ENCODE measurements around the gene VENTX. TPM values are rescaled to one million over a fixed set of nuclear protein-coding genes. Genes with fewer than 3 reads are reported as not detected.

The VENTX gene
- total and polyA plus RNA-seq, 2 donors (not counting 3 experiments of a cell fraction or from before 2014, with no cell fraction given) = not detected

GRCh38 chr10:133266056-133266795, 28.6 kb downstream of the VENTX start:
- H3K27me3 ChIP-seq (ENCODE audit: control insufficient read depth in 2 of 2, insufficient read depth in 2 of 2, low read length in 2 of 2) = peaks cover 0 to 4% of the 10 kb centered on the region in 2 experiments
- H3K4me1 ChIP-seq (ENCODE audit: control insufficient read depth, extremely low read depth, insufficient read depth, low read length) = peaks cover 3% of the 10 kb centered on the region
- dilution Hi-C loops (cut with MboI; ENCODE audit: extremely low pct_ligation_motif_present, low sequenced_read_pairs) (no loop called here), intact Hi-C loops (cut with micrococcal nuclease) (no loop called here)
- H2AFZ ChIP-seq (ENCODE audit: low read depth, low read length) = no peak overlapping the region
- no peaks in the 10 kb centered on the region for H3K36me3 ChIP-seq (ENCODE audit: control insufficient read depth in 2 of 2, extremely low read depth in 1 of 2, insufficient read depth in 2 of 2, low read length in 2 of 2)
- no peaks in the 10 kb centered on the region for H4K20me1 ChIP-seq (replicated peaks; ENCODE audit: control insufficient read depth, extremely low read depth, insufficient read depth, low read length)
- no peaks in the 10 kb centered on the region for H3K9me3 ChIP-seq (replicated peaks; ENCODE audit: control insufficient read depth, insufficient read depth, low read length)
- no peak overlapping the region for H3K9ac ChIP-seq (replicated peaks; ENCODE audit: extremely low read depth, insufficient read depth, low read length)
- POLR2A ChIA-PET = no interaction called here
- H3K4me3 ChIP-seq (replicated peaks in 1 of 3; ENCODE audit: insufficient read depth in 1 of 3, low read depth in 1 of 3, low read length in 3 of 3) = no peak overlapping the region
- CTCF ChIA-PET = interaction anchor here (1.3 to 1.6 kb wide), 2 partner anchors 9 to 42 kb away, joined by 5 to 6 read pairs; no protein-coding TSS in a partner anchor
- no peaks in the 10 kb centered on the region for H3K79me2 ChIP-seq (ENCODE audit: control insufficient read depth, insufficient read depth, low read length)
- H3K4me2 ChIP-seq (ENCODE audit: insufficient read depth, low read length) = no peak overlapping the region
- no peak for TF ChIP-seq FOS (IDR thresholded peaks at IDR 0.05; ENCODE audit: borderline replicate concordance, insufficient read depth, low read length)
- DNase-seq (ENCODE audit: low read depth, low spot score) (no peak), FAIRE-seq (no peak)
- no peak overlapping the region for H3K27ac ChIP-seq (ENCODE audit: insufficient read depth, low read depth, low read length)
- no TSS peak for BruUV-seq (replicated peaks)
- no peaks in the 10 kb centered on the region for H3K9me1 ChIP-seq (replicated peaks; ENCODE audit: control insufficient read depth, extremely low read depth, insufficient read depth, low read length)

GRCh38 chr10:133267293-133267692, 29.6 kb downstream of the VENTX start:
- H3K79me2 ChIP-seq (ENCODE audit: control insufficient read depth, insufficient read depth, low read length) = no peaks in the 10 kb centered on the region
- no peak overlapping the region for H3K9ac ChIP-seq (replicated peaks; ENCODE audit: extremely low read depth, insufficient read depth, low read length)
- no peaks in the 10 kb centered on the region for H3K4me1 ChIP-seq (ENCODE audit: control insufficient read depth, extremely low read depth, insufficient read depth, low read length)
- H3K27ac ChIP-seq (ENCODE audit: insufficient read depth, low read depth, low read length) = no peak overlapping the region
- no peak overlapping the region for H2AFZ ChIP-seq (ENCODE audit: low read depth, low read length)
- CTCF ChIA-PET = interaction anchor here (1.0 to 1.6 kb wide), 2 partner anchors 10 to 41 kb away, joined by 4 to 5 read pairs; no protein-coding TSS in a partner anchor
- H3K9me3 ChIP-seq (replicated peaks; ENCODE audit: control insufficient read depth, insufficient read depth, low read length) = no peaks in the 10 kb centered on the region
- DNase-seq (ENCODE audit: low read depth, low spot score) (no peak), FAIRE-seq (no peak)
- intact Hi-C loops (cut with micrococcal nuclease) = no loop called here
- peaks cover 0 to 4% of the 10 kb centered on the region in 2 experiments for H3K27me3 ChIP-seq (ENCODE audit: control insufficient read depth in 2 of 2, insufficient read depth in 2 of 2, low read length in 2 of 2)
- no TSS peak for BruUV-seq (replicated peaks)
- no peaks in the 10 kb centered on the region for H3K9me1 ChIP-seq (replicated peaks; ENCODE audit: control insufficient read depth, extremely low read depth, insufficient read depth, low read length)
- TF ChIP-seq POLR2A (IDR thresholded peaks at IDR 0.05; ENCODE audit: low read depth, low read length) (no peak), MAX (IDR thresholded peaks at IDR 0.05; ENCODE audit: insufficient read depth, insufficient read length) (no peak), POLR2AphosphoS5 (IDR thresholded peaks at IDR 0.05; ENCODE audit: insufficient read depth, low read depth, low read length) (no peak), EZH2 (IDR thresholded peaks at IDR 0.05; ENCODE audit: borderline replicate concordance, low read depth, low read length, severe bottlenecking) (no peak), GATA2 (IDR thresholded peaks at IDR 0.05; ENCODE audit: insufficient read depth, insufficient read length, low read depth, low read length) (no peak), FOS (IDR thresholded peaks at IDR 0.05; ENCODE audit: borderline replicate concordance, insufficient read depth, low read length) (no peak), JUN (IDR thresholded peaks at IDR 0.05; ENCODE audit: borderline replicate concordance, insufficient read depth, insufficient read length, low read depth) (no peak), MYC (IDR thresholded peaks at IDR 0.05; ENCODE audit: low read depth, low read length) (no peak), CTCF (IDR thresholded peaks at IDR 0.05; ENCODE audit: extremely low read depth in 1 of 2, insufficient read depth in 1 of 2, low read depth in 1 of 2, low read length in 2 of 2) (no peak)
- H4K20me1 ChIP-seq (replicated peaks; ENCODE audit: control insufficient read depth, extremely low read depth, insufficient read depth, low read length) = no peaks in the 10 kb centered on the region
- H3K4me3 ChIP-seq (replicated peaks in 1 of 3; ENCODE audit: insufficient read depth in 1 of 3, low read depth in 1 of 3, low read length in 3 of 3) = no peak overlapping the region
- H3K4me2 ChIP-seq (ENCODE audit: insufficient read depth, low read length) = no peak overlapping the region
- POLR2A ChIA-PET = no interaction called here
- no peaks in the 10 kb centered on the region for H3K36me3 ChIP-seq (ENCODE audit: control insufficient read depth in 2 of 2, extremely low read depth in 1 of 2, insufficient read depth in 2 of 2, low read length in 2 of 2)
- dilution Hi-C loops (cut with MboI; ENCODE audit: extremely low pct_ligation_motif_present, low sequenced_read_pairs) = no loop called here

Data from endothelial cell of umbilical vein (primary cell).